CD4-positive, alpha-beta T cell treated with Interleukin-6 at 100 ng/mL for 8 hours (primary cell): ENCODE results near the gene FOXG1.

Source experiments
- DNase-seq: peaks from one replicate; pipeline ENCODE4 v3.0.0-alpha.2; 2020; ENCODE audit warnings: mixed read lengths, low spot score

FOXG1 gene

DNA sequence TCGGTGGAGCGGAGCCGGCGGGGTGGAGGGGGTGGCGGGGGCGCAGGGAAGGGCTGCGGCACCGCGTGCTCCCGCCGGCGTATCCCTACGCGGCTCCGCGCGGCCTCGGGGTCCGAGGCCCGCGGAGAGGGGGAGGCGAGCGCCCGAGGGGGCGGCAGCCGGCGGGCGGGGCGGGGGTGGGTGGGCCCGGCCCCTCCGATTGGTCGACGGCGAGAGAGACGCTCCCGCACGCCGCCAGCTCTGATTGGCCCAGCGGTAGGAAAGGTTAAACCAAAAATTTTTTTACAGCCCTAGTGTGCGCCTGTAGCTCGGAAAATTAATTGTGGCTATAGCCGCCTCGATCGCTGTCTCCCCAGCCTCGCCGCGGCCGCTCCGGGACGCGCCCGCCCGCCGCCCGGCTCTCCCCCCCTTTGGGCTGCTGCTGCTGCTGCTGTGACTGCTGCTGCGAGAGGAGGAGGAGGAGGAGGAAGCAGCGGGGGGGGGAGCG is at the start of gene FOXG1:
Gene FOXG1 (plus strand): TSS at position 319 of the 487 bp plus-strand sequence. CDS start 493 bp downstream, outside the sequence.
- no peak for DNase-seq

DNA sequence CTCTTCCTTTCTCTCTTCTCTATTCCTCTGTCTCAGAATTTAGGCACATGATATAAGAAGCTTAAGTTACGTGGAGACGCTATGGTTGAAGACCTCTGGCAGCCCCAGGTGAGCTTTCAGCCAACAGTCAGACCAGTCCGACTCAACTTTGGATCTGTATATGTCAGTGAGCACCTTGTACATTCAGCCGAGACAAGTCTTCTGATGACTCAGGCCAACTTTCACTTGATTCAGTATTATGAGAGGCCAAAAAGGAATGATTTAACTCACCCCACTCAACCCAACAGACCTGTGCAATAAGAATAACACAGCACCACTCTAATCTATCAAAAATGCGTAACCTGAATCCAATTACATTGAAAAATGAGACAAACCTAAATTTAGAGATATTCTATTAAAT is 47.5 kb upstream of the FOXG1 start:
- no peak for DNase-seq

GRCh38 chr14:28731358-28731757 is 35.2 kb upstream of the FOXG1 start:
- DNase-seq, result no peak

DNA sequence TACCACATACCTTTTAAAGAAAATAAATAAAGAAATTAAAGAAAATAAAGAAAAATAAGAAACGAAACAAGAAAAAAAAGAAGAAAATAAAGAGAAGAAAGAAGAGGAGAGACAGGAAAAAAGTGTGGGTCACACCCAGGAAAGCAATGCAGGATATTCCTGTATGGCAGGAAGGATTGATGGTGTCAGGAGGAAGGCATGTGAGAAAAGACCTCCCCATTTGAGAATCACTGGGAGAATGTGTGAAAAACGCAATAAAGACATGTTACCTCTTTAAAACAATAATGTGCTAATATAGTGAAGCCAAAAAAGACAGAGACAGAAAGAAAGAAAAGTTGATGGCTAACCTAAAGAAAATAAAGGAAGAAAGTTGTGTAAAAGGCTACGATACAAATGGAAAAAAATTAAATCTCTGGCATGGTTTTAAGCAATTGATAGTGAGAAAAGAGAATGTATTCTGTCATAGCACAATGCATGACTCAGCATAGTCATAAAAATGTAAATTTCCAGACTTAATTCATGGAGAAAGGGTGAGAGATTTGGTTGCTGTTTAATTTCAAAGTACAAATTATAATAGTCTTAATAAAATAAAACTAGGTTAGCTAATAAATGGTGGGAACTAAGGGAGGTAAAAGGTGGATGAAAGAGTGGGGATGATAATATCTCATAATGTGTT is 24.3 kb upstream of the FOXG1 start:
- DNase-seq, result no peak

- no peak for DNase-seq
Measured at GRCh38 chr14:28744126-28744525, 22.5 kb upstream of the FOXG1 start.

GRCh38 chr14:28745176-28745575 is 21.4 kb upstream of the FOXG1 start:
- DNase-seq, result no peak

DNA sequence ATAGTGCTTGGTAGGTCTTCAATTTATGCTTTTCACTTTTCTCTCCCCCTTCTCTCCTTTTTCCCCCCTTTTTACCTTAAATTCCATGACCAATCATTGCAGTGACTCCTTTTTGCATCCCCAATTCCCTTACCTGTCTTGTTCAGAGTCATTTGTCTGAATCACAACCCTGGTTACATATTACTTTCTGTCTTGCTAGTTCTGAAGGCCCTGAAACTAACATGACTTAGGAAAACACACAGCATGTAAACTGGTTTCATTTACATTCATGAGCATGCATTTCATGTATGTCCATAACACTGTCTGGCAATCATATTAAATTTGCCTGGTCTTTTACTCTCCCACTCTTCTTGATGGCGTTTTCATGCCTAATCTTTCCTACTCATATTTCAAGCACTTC is 20.3 kb upstream of the FOXG1 start:
- no peak for DNase-seq

DNA sequence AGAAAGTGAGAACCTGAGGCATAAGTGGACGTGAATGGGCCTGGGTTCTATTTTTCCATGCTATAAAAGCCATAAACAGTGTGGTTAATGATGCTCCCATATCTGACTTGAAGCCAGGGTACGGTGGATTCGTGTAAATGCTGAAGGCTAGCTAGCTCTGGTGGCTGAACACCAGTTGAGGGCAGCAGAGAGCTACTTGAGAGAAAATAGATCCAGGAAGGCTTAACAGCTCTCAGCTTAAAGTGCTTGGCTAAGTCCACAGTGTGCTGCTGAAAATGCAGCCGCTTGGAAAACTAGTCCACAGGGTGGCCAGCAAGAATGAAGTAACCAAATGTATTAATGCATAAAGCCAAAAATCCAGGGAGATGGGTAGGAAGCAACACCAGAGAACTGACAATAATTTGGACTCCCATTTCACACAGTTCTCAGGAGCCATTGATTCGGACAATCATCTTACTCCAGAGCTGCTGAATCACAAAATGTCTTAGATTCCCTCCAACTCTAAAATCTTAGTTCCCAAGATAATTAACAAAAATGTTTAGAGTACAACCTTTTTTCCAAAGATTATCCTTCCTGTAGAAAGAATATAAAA is 15.0 kb upstream of the FOXG1 start:
- DNase-seq, result no peak

GRCh38 chr14:28754209-28754985 is 12.2 kb upstream of the FOXG1 start:
- no peak for DNase-seq

DNA sequence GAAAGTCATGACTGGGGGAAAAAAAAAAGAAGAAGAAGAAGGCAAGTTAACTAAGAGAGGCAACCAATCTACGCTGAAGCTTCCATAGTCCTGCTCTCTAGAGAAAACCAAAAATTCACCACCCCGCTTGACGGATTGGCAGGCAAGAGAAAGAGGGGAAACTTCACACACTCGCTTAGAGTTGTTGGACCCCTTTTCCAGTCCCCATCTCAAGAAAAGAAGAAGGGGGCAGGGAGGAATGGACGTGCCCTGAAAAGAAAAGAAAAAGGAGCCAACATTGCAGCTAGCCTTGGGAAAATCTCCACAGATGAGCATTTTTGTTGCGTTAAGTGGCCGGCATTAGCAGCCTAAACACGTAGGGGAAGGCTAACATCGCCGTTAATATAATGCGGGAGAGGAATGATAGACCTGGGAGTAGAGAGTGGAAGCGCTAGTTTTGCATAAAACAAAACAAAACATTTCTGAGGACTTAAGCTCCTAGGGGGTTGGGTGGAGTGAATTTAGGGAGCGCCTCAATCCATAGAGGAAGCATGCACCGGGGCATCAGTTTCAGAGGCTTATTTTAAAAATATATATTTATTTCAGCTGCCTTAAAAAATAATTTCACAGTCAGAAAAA is 11.3 kb upstream of the FOXG1 start:
- DNase-seq, result no peak

- no peak for DNase-seq
Measured at GRCh38 chr14:28755884-28756268, 10.7 kb upstream of the FOXG1 start.

DNA sequence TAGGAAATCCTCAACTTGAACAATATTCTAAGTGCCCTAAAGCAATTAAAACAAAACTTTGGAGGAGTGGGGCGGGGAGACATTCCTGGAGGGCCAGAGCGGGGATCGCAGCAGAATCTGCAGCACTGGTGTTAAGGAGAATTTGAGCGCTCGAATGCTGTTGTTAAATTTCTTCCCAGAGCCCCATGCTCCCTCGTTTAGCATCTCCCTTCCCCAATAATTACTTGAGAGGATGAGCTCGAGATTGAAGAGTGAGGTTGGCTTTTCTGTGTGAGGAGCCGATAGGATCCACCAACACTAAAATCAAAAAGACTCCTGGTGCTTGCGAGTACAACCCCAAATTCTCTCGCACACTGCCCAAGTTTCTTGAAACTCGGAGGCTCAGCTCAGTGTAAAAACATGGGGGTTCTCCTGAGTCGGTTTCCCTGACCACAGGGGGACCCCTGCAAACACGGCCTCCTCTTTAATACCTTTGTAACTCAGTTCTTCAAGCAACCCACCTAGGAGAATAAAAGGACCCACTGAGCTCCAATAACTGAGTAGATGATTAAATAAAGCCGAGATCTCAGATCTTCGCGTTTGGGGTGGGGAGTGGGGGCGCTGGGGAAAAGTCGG is 10.2 kb upstream of the FOXG1 start:
- DNase-seq, result no peak

DNA sequence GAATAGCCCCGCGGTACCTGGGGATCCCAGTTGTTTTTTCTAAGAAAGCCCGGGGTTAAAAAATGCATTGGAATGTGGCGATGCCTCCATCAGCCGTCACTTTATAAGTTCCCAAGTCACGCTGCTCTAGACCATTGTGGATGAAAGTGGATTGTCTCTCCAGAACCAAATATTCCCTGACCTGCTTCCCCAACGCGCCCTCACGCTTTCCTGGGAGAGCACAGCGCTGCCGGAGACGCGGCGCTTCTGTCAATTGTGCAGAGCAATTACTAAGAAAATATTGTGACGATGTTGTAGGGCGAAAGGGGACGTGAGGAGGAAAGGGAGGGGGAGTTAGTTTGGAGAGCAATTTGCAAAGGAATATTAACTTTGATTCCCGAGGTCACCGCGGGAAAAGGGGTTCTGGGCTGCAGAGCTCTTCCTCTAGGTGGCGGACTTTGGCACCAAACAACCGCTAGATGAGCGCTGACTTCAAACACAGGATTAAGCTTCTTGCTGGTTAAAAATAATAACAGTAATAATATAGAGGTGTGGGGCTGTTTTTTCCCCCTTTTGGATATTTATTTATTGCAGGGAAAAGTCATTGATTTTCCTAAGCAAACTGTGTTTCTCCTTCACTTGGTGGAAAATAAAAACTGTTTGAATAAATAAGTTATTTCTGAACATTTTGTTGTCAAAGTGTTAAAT is 9.6 kb upstream of the FOXG1 start:
- DNase-seq, result no peak

- DNase-seq, result no peak
Measured at GRCh38 chr14:28757786-28758185, 8.8 kb upstream of the FOXG1 start.

- DNase-seq, result no peak
Measured at GRCh38 chr14:28758253-28758884, 8.2 kb upstream of the FOXG1 start.

DNA sequence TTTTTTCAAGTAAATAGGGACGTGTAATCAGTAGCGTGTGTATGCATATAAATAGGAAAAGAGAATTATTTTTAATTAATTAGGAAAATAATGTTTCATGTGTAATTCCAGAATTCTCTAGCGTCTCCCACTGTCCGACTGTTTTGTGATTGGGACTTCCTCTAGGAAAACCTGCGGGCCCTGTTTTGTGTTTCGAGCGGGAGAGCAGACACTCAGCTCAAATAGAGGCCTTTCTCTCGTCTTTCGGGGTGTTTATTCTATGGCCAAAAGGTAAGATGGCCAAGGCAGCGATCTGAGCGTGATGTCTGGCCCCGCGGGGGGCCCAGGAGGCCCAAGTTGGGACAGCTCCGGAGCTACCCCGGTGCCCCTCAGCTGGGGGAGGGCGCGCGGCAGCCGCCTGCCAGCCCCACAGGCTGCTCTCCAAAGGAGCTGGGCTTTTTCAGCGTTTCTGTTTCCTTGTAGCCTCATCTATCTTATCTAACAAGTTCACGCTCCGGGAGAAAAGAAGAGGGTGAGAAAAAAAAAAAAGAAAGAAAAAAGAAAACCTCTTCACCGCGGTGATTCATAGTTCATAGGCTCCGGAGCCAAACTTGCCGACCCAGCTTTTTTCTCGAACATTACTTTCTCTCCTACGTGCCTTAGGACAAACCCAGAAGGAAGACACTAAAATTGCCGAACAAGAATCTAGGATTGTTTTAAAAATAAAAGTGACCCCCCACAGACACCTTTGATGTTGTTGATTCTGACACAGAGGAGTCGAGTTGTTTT is 7.5 kb upstream of the FOXG1 start:
- no peak for DNase-seq

GRCh38 chr14:28759653-28760313 is 6.8 kb upstream of the FOXG1 start:
- no peak for DNase-seq

GRCh38 chr14:28760431-28760996 is 6.1 kb upstream of the FOXG1 start:
- DNase-seq, result no peak
